B cell (primary cell): Measurements from ENCODE around the gene PIK3CD. TPM values are rescaled to one million over a fixed set of nuclear protein-coding genes. Genes with fewer than 3 reads are reported as not detected.
A peak's percentile ranks its signal among the peaks of the same experiment; 100 is the strongest.

Source experiments
- ATAC-seq: fragments of 200-7000 bp; cut with Tn5 transposase; one replicate; pipeline ENCODE4 v1.10.0; 2021; ENCODE audit warnings: low read depth, mild to moderate bottlenecking, moderate number of reproducible peaks, moderate library complexity
- CTCF ChIA-PET: fragments of 350-600 bp; sonication (Branson Sonifier 250); formaldehyde crosslinking; loops from one replicate; lab custom pipeline; 2021; ENCODE audit warnings: antibody characterized with exemption, inconsistent platforms; lab: Charles Lee
- POLR2A ChIA-PET: fragments of 350-600 bp; sonication (Branson Sonifier 250); formaldehyde crosslinking; loops from one replicate; lab custom pipeline; 2021; ENCODE audit warnings: antibody characterized with exemption; lab: Charles Lee
- DNase-seq: peaks from one replicate; pipeline ENCODE4 v3.0.0; 2013
- H2AFZ ChIP-seq: 2 replicates; pipeline ENCODE4 v1.6.1; 2012; ENCODE audit warnings: mild to moderate bottlenecking, low read depth, low read length; ENCODE audit not compliant: insufficient read depth, poor library complexity, severe bottlenecking
- H3K27ac ChIP-seq, 2 donors: 1 replicate in 1 of 2; 2 replicates in 1 of 2; pipeline ENCODE4 v1.5.1; 2012 to 2013; ENCODE audit warnings: low read length in 2 of 2, mild to moderate bottlenecking in 2 of 2, moderate library complexity in 1 of 2
- H3K27me3 ChIP-seq, 4 experiments: fragments of 200-600 bp in 1 of 4; sonication (generic) in 1 of 4; replicated peaks in 1 of 4; 1 replicate in 2 of 4; 2 replicates in 2 of 4; pipeline versions ENCODE4 v1.6.1 to v1.7.0; 2013 to 2016; ENCODE audit warnings: low read length in 3 of 4, mild to moderate bottlenecking in 2 of 4, mixed read lengths in 1 of 4, moderate library complexity in 1 of 4; ENCODE audit not compliant: insufficient read depth in 4 of 4, control insufficient read depth in 3 of 4; ENCODE audit errors: control extremely low read depth in 1 of 4
- H3K36me3 ChIP-seq, 2 experiments: replicated peaks in 1 of 2; 1 replicate in 1 of 2; 2 replicates in 1 of 2; pipeline versions ENCODE4 v1.6.1 to v1.7.1; 2013; ENCODE audit warnings: low read length in 1 of 2; ENCODE audit not compliant: insufficient read depth in 2 of 2, control insufficient read depth in 1 of 2; ENCODE audit errors: control extremely low read depth in 1 of 2, extremely low read depth in 1 of 2
- H3K4me1 ChIP-seq, 2 donors: fragments of 200-600 bp in 1 of 2; sonication (generic) in 1 of 2; 1 replicate in 1 of 2; 2 replicates in 1 of 2; pipeline versions ENCODE4 v1.5.1 to v1.6.1; 2013 to 2017; ENCODE audit warnings: low read length in 2 of 2; ENCODE audit not compliant: control insufficient read depth in 2 of 2, insufficient read depth in 2 of 2
- H3K4me2 ChIP-seq: replicated peaks from 2 replicates; pipeline ENCODE3; 2012; ENCODE audit warnings: mild to moderate bottlenecking, low read depth, low read length; ENCODE audit not compliant: poor library complexity, severe bottlenecking
- H3K4me3 ChIP-seq, 5 experiments: fragments of 200-600 bp in 1 of 5; sonication (generic) in 1 of 5; 1 replicate in 3 of 5; 2 replicates in 2 of 5; pipeline versions ENCODE4 v1.5.1 to v1.7.0; 2011 to 2016; ENCODE audit warnings: low read length in 4 of 5, mild to moderate bottlenecking in 4 of 5, low read depth in 2 of 5, control low read depth in 1 of 5, moderate library complexity in 1 of 5; ENCODE audit not compliant: insufficient read depth in 1 of 5; ENCODE audit errors: control extremely low read depth in 1 of 5, extremely low read depth in 1 of 5
- H3K79me2 ChIP-seq: fragments of 200-600 bp; sonication (generic); one replicate; pipeline ENCODE4 v1.6.0; 2016; ENCODE audit warnings: low read length; ENCODE audit not compliant: control insufficient read depth, insufficient read depth
- H3K9ac ChIP-seq: fragments of 200-600 bp; sonication (generic); 2 replicates; pipeline ENCODE4 v1.6.1; 2017; ENCODE audit warnings: mild to moderate bottlenecking, low read length, moderate library complexity
- H3K9me3 ChIP-seq, 3 donors: one replicate each; pipeline versions ENCODE4 v1.6.1 to v1.7.1; 2013; ENCODE audit warnings: low read length in 2 of 3; ENCODE audit not compliant: control insufficient read depth in 2 of 3, insufficient read depth in 1 of 3; ENCODE audit errors: control extremely low read depth in 1 of 3
- H4K20me1 ChIP-seq: 2 replicates; pipeline ENCODE4 v1.6.0; 2012; ENCODE audit warnings: mild to moderate bottlenecking, low read length; ENCODE audit not compliant: insufficient read depth, control insufficient read depth, poor library complexity, severe bottlenecking
- H3K27ac Mint-ChIP-seq: one replicate; pipeline ENCODE4 v1.8.0; 2021; ENCODE audit warnings: mixed read lengths
- H3K27me3 Mint-ChIP-seq: one replicate; pipeline ENCODE4 v1.8.0; 2021; ENCODE audit warnings: mixed read lengths
- H3K4me1 Mint-ChIP-seq: one replicate; pipeline ENCODE4 v1.8.0; 2021; ENCODE audit warnings: mixed read lengths
- H3K4me3 Mint-ChIP-seq: one replicate; pipeline ENCODE4 v1.8.0; 2021; ENCODE audit warnings: mixed read lengths
- H3K9me3 Mint-ChIP-seq: one replicate; pipeline ENCODE4 v1.8.0; 2022; ENCODE audit warnings: mixed read lengths; ENCODE audit not compliant: insufficient read depth
- CTCF ChIP-seq: fragments of 200-600 bp; IDR thresholded peaks from one replicate; pipeline ENCODE4 v1.8.0; 2022; ENCODE audit warnings: antibody characterized with exemption, mild to moderate bottlenecking
- EZH2 ChIP-seq: IDR thresholded peaks from 2 replicates; pipeline ENCODE4 v1.6.1; 2012; ENCODE audit warnings: borderline replicate concordance, low read depth, mild to moderate bottlenecking, moderate library complexity, low read length; ENCODE audit not compliant: insufficient read depth, poor library complexity, severe bottlenecking
- WGBS: methylation state at CpG from one replicate; pipeline ENCODE4 v1.1.5; 2013; ENCODE audit warnings: missing lambda C conversion rate; ENCODE audit not compliant: insufficient coverage; 5-methylcytosine and 5-hydroxymethylcytosine counted together
- intact Hi-C: fragments of 100-400 bp; cut with micrococcal nuclease; formaldehyde crosslinking; loops from one replicate; pipeline ENCODE4 v1.10.0; 2022
- polyA plus RNA-seq: library from polyadenylated mRNA; depleted of rRNA; stranded (reverse); fragments of >200 nt; gene quantifications from 2 replicates; pipeline ENCODE4 v1.2.3, GENCODE V29; 2012
- total RNA-seq, 2 donors: library from RNA; stranded (reverse); fragments of 120-200 nt in 1 of 2; gene quantifications; 1 replicate in 1 of 2; 2 replicates in 1 of 2; pipeline versions ENCODE4 v1.2.3 to v1.2.4, GENCODE V29; 2013 to 2022

The PIK3CD gene
- total and polyA plus RNA-seq, 2 donors (not counting 1 experiment from before 2014, with no cell fraction given), result 144 to 222 TPM

- Mint-ChIP-seq H3K27me3 (no peaks in the 10 kb centered on the region), H3K27ac (peak overlapping the region; percentile 97), H3K4me3 (peak overlapping the region; percentile 86), H3K4me1 (peaks cover 73% of the 10 kb centered on the region), H3K9me3 (no peaks in the 10 kb centered on the region)
- ChIA-PET POLR2A (interaction anchor here (0.6 to 6.9 kb wide), 10 partner anchors 9 to 221 kb away, joined by 3 to 251 read pairs (median 4); partner anchors contain the start of gene PIK3CD), CTCF (interaction anchor here (1.0 to 8.8 kb wide), 17 partner anchors 8 to 240 kb away, joined by 3 to 231 read pairs (median 22); partner anchors contain the start of gene PIK3CD)
- Histone ChIP-seq H4K20me1 (no peaks in the 10 kb centered on the region), H3K79me2 (peaks cover 52% of the 10 kb centered on the region), H2AFZ (peak overlapping the region; percentile 34), H3K9me3 (peaks cover 0 to 9% (median 0%) of the 10 kb centered on the region in 3 donors), H3K27ac (peak overlapping the region; percentile 79 to 88), H3K4me3 (peak overlapping the region in 4 of 5 experiments; percentile 51 to 85 (median 75)), H3K4me2 (peak overlapping the region; percentile 96), H3K36me3 (peaks cover 0 to 7% of the 10 kb centered on the region in 2 experiments), H3K9ac (peak overlapping the region; percentile 84), H3K4me1 (peaks cover 43 to 77% of the 10 kb centered on the region in 2 donors), H3K27me3 (no peaks in the 10 kb centered on the region)
- 19% methylated on average over 15 of the region's 23 CpGs for WGBS
- ATAC-seq (peak; percentile 28), DNase-seq (peak; percentile 75)
- intact Hi-C loops, result loop anchor here (1.0 to 5.0 kb wide), 4 partner anchors 27 to 216 kb away; no protein-coding TSS in a partner anchor
- TF ChIP-seq CTCF, result no peak
- TF ChIP-seq EZH2, result no peak
Observed at GRCh38 chr1:9628541-9629444, 22.7 kb upstream of the PIK3CD start.
